Astrocyte (in vitro differentiated cells and primary cell): ENCODE results near the gene SCUBE1. TPM values are rescaled to one million over a fixed set of nuclear protein-coding genes. Genes with fewer than 3 reads are reported as not detected.

ENCODE experiments used
- DNase-seq: peaks from one replicate; pipeline ENCODE4 v3.0.0-alpha.2; 2010; ENCODE audit warnings: low read depth
- FAIRE-seq: peaks from 2 replicates; lab custom pipeline; 2011; peaks lifted over from hg19 to GRCh38; lab: Jason Lieb, UNC
- H2AFZ ChIP-seq: 2 replicates; pipeline ENCODE4 v1.6.0; 2012; ENCODE audit warnings: low read depth, low read length, inconsistent platforms
- H3K27ac ChIP-seq: 2 replicates; pipeline ENCODE4 v1.5.1; 2011; ENCODE audit warnings: low read depth, low read length, inconsistent platforms
- H3K27me3 ChIP-seq: 2 replicates; pipeline ENCODE4 v1.6.0; 2011; ENCODE audit warnings: low read length, inconsistent platforms; ENCODE audit not compliant: insufficient read depth
- H3K36me3 ChIP-seq: 2 replicates; pipeline ENCODE4 v1.5.1; 2011; ENCODE audit warnings: low read length, inconsistent platforms; ENCODE audit not compliant: insufficient read depth
- H3K4me1 ChIP-seq: 2 replicates; pipeline ENCODE4 v1.5.1; 2011; ENCODE audit warnings: low read length, inconsistent platforms; ENCODE audit not compliant: insufficient read depth
- H3K4me2 ChIP-seq: 2 replicates; pipeline ENCODE4 v1.6.0; 2012; ENCODE audit warnings: low read length, inconsistent platforms
- H3K4me3 ChIP-seq: 2 replicates; pipeline ENCODE4 v1.5.1; 2011; ENCODE audit warnings: low read depth, mild to moderate bottlenecking, low read length, inconsistent platforms; ENCODE audit not compliant: insufficient read depth
- H3K79me2 ChIP-seq: 2 replicates; pipeline ENCODE4 v1.6.0; 2012; ENCODE audit warnings: mild to moderate bottlenecking, low read length, inconsistent platforms; ENCODE audit not compliant: insufficient read depth
- H3K9ac ChIP-seq: 2 replicates; pipeline ENCODE4 v1.6.0; 2012; ENCODE audit warnings: mild to moderate bottlenecking, low read length, inconsistent platforms
- H3K9me3 ChIP-seq: 2 replicates; pipeline ENCODE4 v1.5.1; 2012; ENCODE audit warnings: low read depth, mild to moderate bottlenecking, low read length, inconsistent platforms; ENCODE audit not compliant: insufficient read depth
- H4K20me1 ChIP-seq: 2 replicates; pipeline ENCODE4 v1.6.0; 2012; ENCODE audit warnings: low read length, inconsistent platforms; ENCODE audit not compliant: insufficient read depth
- H3K27ac Mint-ChIP-seq: one replicate; pipeline ENCODE4 v1.8.0; 2021; ENCODE audit warnings: mild to moderate bottlenecking, mixed read lengths; ENCODE audit not compliant: unreplicated experiment
- H3K27me3 Mint-ChIP-seq: one replicate; pipeline ENCODE4 v1.8.0; 2021; ENCODE audit warnings: low read depth, mixed read lengths; ENCODE audit not compliant: unreplicated experiment
- H3K36me3 Mint-ChIP-seq: one replicate; pipeline ENCODE4 v1.8.0; 2021; ENCODE audit warnings: low read depth, mixed read lengths; ENCODE audit not compliant: unreplicated experiment
- H3K4me1 Mint-ChIP-seq: one replicate; pipeline ENCODE4 v1.8.0; 2021; ENCODE audit warnings: low read depth, mixed read lengths; ENCODE audit not compliant: unreplicated experiment
- H3K4me3 Mint-ChIP-seq: one replicate; pipeline ENCODE4 v1.8.0; 2021; ENCODE audit warnings: mild to moderate bottlenecking, moderate library complexity, mixed read lengths; ENCODE audit not compliant: unreplicated experiment
- H3K9me3 Mint-ChIP-seq: one replicate; pipeline ENCODE4 v1.8.0; 2021; ENCODE audit warnings: mild to moderate bottlenecking, mixed read lengths; ENCODE audit not compliant: unreplicated experiment
- EZH2 ChIP-seq: IDR thresholded peaks from 2 replicates; pipeline ENCODE4 v1.6.1; 2012; ENCODE audit warnings: mild to moderate bottlenecking, low read length, inconsistent platforms; ENCODE audit not compliant: insufficient read depth
- total RNA-seq: library from RNA; stranded (reverse); gene quantifications from 2 replicates; pipeline ENCODE4 v1.2.1, GENCODE V29; 2021
- TF ChIP-seq, protein P1 (sequence below): IDR thresholded peaks from 2 replicates; pipeline ENCODE4 v1.5.1; 2011; ENCODE audit warnings: low read depth, mild to moderate bottlenecking, inconsistent platforms, low read length, moderate library complexity; ENCODE audit not compliant: insufficient read depth

SCUBE1 gene
- total RNA-seq, 1 donor from 2014 or later, result 0.07 TPM

DNA sequence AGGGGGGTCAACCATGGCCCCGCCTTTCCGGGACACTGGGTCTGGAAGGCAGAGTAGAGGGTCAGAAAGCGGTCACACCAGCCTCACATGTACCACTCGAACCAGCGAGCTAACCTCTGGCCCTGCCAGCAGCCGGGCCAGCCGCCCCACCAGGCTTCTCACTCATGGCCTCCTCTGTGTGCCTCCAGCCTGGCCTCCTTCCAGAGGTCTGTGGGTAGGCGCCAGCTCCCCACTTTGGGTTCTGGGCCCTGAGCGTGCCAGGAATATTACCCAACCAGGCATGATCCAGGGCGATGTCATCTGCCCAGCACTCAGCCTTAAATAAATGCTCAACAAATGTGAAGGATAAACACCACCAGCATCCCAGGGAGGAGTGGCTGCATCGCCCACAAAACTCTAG lies 5.8 kb downstream of the SCUBE1 start:
- Histone ChIP-seq H3K4me1 (no peaks in the 10 kb centered on the region), H3K27me3 (peaks cover 18% of the 10 kb centered on the region), H3K9ac (no peak overlapping the region), H3K27ac (no peak overlapping the region), H3K9me3 (no peaks in the 10 kb centered on the region), H4K20me1 (no peaks in the 10 kb centered on the region), H2AFZ (no peak overlapping the region), H3K79me2 (no peaks in the 10 kb centered on the region), H3K4me2 (no peak overlapping the region), H3K36me3 (no peaks in the 10 kb centered on the region), H3K4me3 (no peak overlapping the region)
- no peaks in the 10 kb centered on the region for H3K36me3 Mint-ChIP-seq
- no peak for FAIRE-seq
- no peak for DNase-seq
- H3K4me3 Mint-ChIP-seq, result no peak overlapping the region
- TF ChIP-seq, protein P1, sequence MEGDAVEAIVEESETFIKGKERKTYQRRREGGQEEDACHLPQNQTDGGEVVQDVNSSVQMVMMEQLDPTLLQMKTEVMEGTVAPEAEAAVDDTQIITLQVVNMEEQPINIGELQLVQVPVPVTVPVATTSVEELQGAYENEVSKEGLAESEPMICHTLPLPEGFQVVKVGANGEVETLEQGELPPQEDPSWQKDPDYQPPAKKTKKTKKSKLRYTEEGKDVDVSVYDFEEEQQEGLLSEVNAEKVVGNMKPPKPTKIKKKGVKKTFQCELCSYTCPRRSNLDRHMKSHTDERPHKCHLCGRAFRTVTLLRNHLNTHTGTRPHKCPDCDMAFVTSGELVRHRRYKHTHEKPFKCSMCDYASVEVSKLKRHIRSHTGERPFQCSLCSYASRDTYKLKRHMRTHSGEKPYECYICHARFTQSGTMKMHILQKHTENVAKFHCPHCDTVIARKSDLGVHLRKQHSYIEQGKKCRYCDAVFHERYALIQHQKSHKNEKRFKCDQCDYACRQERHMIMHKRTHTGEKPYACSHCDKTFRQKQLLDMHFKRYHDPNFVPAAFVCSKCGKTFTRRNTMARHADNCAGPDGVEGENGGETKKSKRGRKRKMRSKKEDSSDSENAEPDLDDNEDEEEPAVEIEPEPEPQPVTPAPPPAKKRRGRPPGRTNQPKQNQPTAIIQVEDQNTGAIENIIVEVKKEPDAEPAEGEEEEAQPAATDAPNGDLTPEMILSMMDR, result no peak
- TF ChIP-seq EZH2, result no peak
- peaks cover 4% of the 10 kb centered on the region for H3K9me3 Mint-ChIP-seq
- H3K27ac Mint-ChIP-seq, result no peak overlapping the region
- peaks cover 43% of the 10 kb centered on the region for H3K27me3 Mint-ChIP-seq
- no peaks in the 10 kb centered on the region for H3K4me1 Mint-ChIP-seq

DNA sequence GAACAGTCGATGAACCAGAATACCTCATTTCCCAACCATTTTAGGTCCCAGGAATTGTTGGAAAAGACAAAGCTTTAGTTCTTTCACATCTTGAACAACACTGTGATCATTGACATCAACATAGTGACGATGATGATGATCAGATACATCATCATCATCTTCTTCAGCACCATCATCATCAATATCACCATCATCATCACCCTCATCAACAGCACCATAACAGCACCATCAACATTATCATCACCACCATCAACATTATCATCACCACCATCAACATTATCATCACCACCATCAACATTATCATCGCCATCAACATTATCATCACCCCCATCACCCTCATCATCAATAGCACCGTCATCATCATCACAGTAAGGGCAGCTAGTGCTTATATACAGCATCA lies 8.8 kb downstream of the SCUBE1 start:
- Histone ChIP-seq H3K27me3 (peaks cover 9% of the 10 kb centered on the region), H4K20me1 (no peaks in the 10 kb centered on the region), H3K4me1 (no peaks in the 10 kb centered on the region), H3K36me3 (no peaks in the 10 kb centered on the region), H3K9ac (no peak overlapping the region), H3K79me2 (no peaks in the 10 kb centered on the region), H3K4me3 (no peak overlapping the region), H3K27ac (no peak overlapping the region), H3K9me3 (no peaks in the 10 kb centered on the region), H3K4me2 (no peak overlapping the region), H2AFZ (no peak overlapping the region)
- FAIRE-seq (no peak), DNase-seq (no peak)
- TF ChIP-seq, protein P1, result no peak
- TF ChIP-seq EZH2, result no peak
- Mint-ChIP-seq H3K4me3 (no peak overlapping the region), H3K9me3 (peaks cover 4% of the 10 kb centered on the region), H3K36me3 (no peaks in the 10 kb centered on the region), H3K27me3 (peaks cover 31% of the 10 kb centered on the region), H3K4me1 (no peaks in the 10 kb centered on the region), H3K27ac (no peak overlapping the region)

DNA sequence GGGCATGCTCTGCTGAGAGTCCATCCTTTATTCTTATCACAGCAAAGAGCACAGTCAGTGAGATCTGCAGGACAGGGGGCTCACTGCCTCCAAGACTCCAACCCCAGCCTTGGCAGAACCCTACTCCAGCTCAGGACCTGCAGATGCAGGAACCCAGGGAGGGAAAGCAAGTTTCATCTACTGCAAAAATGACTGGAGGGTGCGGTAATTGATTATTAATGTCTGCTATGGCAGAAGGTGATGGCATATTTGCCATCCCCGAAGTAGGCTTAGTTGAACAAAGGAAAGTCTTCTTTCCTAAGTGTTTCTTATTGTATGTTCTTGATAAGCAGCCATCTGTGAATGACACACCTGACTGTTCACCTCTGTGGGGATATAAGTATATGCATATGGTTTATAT lies 9.2 kb downstream of the SCUBE1 start:
- Histone ChIP-seq H3K4me3 (no peak overlapping the region), H2AFZ (no peak overlapping the region), H3K4me2 (no peak overlapping the region), H3K27me3 (peaks cover 9% of the 10 kb centered on the region), H3K79me2 (no peaks in the 10 kb centered on the region), H3K27ac (no peak overlapping the region), H4K20me1 (no peaks in the 10 kb centered on the region), H3K36me3 (no peaks in the 10 kb centered on the region), H3K4me1 (no peaks in the 10 kb centered on the region), H3K9me3 (no peaks in the 10 kb centered on the region), H3K9ac (no peak overlapping the region)
- Mint-ChIP-seq H3K4me1 (no peaks in the 10 kb centered on the region), H3K27me3 (peaks cover 31% of the 10 kb centered on the region), H3K36me3 (no peaks in the 10 kb centered on the region), H3K9me3 (peaks cover 4% of the 10 kb centered on the region), H3K4me3 (no peak overlapping the region), H3K27ac (no peak overlapping the region)
- TF ChIP-seq, protein P1, result no peak
- no peak for TF ChIP-seq EZH2
- FAIRE-seq, result no peak
- DNase-seq, result no peak
